ENCODE data around the gene CCDC50.

GRCh38 chr3:191306428-191306827, 22.8 kb upstream of the CCDC50 start:
- TF ChIP-seq, protein P1, sequence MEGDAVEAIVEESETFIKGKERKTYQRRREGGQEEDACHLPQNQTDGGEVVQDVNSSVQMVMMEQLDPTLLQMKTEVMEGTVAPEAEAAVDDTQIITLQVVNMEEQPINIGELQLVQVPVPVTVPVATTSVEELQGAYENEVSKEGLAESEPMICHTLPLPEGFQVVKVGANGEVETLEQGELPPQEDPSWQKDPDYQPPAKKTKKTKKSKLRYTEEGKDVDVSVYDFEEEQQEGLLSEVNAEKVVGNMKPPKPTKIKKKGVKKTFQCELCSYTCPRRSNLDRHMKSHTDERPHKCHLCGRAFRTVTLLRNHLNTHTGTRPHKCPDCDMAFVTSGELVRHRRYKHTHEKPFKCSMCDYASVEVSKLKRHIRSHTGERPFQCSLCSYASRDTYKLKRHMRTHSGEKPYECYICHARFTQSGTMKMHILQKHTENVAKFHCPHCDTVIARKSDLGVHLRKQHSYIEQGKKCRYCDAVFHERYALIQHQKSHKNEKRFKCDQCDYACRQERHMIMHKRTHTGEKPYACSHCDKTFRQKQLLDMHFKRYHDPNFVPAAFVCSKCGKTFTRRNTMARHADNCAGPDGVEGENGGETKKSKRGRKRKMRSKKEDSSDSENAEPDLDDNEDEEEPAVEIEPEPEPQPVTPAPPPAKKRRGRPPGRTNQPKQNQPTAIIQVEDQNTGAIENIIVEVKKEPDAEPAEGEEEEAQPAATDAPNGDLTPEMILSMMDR (IDR thresholded peaks at IDR 0.05), result no peak
- no peak for TF ChIP-seq POLR2A (IDR thresholded peaks at IDR 0.05)
